WI38 (cell line): Measurements from ENCODE around the gene SNX9.

Source experiments
- H3K4me3 ChIP-seq: 2 replicates; pipeline ENCODE4 v1.5.1; 2011; ENCODE audit warnings: low read depth, mild to moderate bottlenecking, control low read depth, low read length
- TF ChIP-seq, protein P1 (sequence below): IDR thresholded peaks from 2 replicates; pipeline ENCODE4 v1.5.1; 2012; ENCODE audit warnings: low read depth, mild to moderate bottlenecking, control low read depth, low read length

SNX9 gene

DNA sequence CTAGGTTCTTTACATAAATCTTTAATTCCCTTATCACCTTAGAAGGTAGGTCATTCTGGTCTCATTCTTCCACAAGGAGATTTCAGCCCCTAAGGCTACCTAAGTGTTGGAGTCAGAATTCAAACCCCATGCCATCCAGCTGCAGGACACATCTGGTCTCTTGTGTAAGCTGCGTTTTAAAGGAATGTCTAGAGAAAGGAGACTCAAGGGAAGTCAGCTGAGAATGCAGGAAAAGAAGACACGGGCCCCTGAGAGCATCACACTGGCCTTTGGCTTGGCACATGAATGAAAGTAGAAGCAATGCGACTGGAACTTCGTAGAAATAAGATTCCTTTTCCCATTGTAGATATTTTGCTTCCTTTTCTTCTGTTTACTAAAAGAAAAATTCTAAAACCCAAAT lies 82.0 kb downstream of the SNX9 start:
- TF ChIP-seq, protein P1, sequence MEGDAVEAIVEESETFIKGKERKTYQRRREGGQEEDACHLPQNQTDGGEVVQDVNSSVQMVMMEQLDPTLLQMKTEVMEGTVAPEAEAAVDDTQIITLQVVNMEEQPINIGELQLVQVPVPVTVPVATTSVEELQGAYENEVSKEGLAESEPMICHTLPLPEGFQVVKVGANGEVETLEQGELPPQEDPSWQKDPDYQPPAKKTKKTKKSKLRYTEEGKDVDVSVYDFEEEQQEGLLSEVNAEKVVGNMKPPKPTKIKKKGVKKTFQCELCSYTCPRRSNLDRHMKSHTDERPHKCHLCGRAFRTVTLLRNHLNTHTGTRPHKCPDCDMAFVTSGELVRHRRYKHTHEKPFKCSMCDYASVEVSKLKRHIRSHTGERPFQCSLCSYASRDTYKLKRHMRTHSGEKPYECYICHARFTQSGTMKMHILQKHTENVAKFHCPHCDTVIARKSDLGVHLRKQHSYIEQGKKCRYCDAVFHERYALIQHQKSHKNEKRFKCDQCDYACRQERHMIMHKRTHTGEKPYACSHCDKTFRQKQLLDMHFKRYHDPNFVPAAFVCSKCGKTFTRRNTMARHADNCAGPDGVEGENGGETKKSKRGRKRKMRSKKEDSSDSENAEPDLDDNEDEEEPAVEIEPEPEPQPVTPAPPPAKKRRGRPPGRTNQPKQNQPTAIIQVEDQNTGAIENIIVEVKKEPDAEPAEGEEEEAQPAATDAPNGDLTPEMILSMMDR: no peak
- no peak overlapping the region for H3K4me3 ChIP-seq

DNA sequence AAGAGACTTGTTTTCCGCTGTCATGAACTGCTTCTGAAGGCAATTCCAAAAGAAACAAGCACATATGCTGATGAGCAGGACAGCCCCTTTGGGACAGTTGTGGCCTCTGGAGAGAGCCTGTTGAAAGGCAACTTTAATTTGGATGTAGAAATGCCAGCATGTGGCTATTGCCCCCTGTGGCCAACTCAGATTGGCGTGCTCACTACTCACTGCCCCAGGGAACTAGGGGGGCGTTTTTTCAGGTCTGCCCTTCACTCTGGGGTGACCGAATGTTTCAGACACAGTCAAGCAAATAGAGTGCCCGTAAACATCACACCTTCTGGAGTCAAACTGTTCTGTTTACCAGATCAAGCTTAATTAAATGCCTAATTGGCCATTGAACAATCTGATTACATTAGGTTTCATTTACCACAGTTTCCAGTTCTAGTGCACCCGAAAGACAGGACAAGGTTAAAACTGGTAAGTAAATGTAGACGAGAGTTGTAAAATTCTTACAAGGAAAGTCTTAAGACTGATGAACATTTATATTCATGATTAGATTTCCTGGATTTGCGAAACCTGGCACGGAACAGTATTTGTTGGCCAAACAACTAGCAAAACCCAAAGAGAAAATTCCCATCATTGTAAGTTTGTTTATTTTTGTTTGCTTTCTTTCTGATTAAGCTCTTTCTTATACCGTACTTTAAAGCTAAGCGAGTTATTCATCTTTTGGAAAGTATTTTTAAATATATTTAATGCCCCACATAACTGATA lies 82.7 kb downstream of the SNX9 start:
- H3K4me3 ChIP-seq: no peak overlapping the region
- TF ChIP-seq, protein P1: no peak; the same call in 1 of the 2 replicates

DNA sequence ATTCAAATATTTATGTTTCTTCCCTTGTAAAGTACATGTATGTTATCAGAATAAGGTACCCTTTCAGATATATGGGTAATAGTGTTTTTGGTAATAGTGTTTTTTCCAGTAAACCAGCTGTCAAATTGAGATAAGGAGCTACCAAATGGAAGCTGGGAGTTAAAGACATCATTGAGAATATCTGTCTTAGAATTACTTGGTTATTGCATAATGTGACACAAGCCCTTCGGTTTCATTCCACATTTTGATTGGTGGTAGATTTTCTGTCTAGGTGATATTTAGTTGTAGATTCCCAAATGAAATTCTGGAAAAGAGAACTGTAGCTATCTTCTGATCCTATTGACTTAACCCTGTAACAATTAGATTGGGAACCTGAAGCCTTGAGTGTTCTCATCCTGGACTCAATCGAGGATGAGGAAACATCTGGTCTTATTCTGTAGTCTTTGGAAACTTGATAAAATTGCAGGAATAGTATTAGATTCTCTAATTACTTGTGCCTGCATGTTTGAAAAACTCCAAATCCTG lies 83.6 kb downstream of the SNX9 start:
- TF ChIP-seq, protein P1: no peak
- no peak overlapping the region for H3K4me3 ChIP-seq

DNA sequence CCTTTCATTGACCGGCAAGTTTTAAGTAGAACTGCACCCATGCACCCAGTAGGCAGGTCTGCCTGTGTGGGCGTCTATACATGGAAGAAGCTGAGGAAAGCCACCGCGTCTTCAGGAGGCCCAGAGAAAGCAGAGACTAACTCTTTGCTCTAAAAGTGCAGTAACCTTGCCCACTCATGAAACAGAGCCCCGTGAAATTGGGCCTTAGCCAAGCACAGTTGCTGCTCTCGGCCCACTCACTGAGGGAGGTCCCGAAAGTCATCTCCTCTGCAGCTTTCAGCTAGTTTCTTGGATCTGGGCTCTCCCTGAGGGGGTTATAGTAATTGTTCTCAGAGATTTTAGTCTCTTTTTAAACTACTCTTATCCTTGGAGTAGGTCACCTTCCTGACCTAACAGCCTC lies 84.6 kb downstream of the SNX9 start:
- TF ChIP-seq, protein P1: no peak
- no peak overlapping the region for H3K4me3 ChIP-seq

DNA sequence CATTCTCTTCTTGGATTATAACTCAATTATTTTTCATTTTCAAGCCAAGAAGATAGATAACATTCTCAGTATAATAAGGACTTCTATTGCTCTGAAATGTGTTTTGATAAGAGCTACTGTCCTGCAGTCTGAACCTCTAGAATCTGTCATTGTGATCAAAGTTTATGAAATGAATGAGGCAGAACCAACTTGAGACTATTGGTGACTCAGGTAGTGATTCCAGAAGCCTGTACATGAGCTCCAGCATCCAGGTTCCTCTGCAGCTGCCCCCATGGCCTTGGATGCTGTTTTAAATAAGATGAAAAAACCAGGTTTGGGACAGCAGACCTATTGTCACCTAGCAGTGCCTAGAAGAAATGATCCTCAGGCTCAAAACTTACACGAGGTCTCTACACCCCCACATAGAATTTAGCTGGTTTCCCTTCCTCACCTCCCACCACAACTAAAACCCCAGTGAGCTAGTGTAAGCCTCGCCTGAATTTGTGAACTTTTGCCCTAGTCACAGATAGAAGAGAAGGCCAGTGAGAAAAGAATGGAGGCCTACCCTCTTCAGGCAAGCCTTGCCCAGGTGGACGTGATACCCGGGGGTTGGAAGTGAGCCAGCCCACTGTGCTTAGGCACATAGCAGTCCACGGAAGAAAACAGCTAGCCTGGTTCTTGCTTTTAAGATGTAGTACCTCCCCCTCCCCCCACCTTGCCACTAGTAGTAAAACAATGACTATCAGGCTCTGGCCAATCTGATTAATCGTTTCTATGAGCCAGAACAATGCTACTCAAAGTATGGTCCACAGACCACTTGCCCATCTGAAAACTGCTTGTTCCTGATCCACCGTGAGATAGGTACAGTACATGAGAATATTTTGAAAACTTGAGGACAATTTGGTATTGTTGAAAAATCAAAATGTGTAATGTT lies 85.6 kb downstream of the SNX9 start:
- TF ChIP-seq, protein P1: no peak
- H3K4me3 ChIP-seq: no peak overlapping the region

DNA sequence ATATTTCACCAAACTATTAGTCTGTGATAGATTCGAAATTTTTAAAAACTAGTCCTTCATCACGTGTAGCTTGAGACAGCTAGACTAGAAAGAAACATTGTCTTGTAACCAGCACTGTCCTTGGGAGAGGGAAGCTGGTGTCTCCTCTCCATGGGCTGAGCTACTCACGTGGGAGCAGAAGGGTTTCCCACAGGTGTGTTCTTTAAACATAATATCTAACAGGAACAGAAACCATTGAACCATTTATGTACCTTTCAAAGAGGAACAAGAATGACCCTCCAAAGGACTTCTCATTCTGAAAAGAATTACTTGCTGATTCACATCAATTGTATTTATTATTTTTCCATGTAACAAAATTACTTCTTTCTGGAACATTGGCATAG lies 86.2 kb downstream of the SNX9 start:
- TF ChIP-seq, protein P1: no peak
- H3K4me3 ChIP-seq: no peak overlapping the region

DNA sequence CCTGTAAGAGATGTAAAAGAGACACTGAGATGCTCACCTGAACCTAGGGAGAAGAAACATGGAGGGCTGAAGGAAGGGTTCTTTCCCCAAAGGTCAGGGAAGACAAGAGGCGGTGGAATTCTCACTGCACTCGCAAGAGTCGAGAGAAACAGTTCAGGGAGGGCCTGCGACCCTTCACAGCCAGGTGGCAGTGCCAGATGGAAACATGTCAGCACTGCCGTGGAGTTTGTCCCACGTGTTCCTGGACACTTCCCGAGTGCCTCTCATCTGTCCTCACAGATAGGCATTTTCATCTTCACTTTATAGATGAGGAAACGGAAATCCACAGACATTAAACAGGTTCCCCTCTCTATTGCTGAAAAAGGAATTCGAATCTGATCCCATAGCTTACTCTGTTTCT lies 88.2 kb downstream of the SNX9 start:
- TF ChIP-seq, protein P1: no peak
- no peak overlapping the region for H3K4me3 ChIP-seq
